Spleen (tissue), 11 donors: ENCODE results near the gene ABCE1. TPM values are rescaled to one million over a fixed set of nuclear protein-coding genes. Genes with fewer than 3 reads are reported as not detected.

Experiments
- DNase-seq: peaks from one replicate; pipeline ENCODE4 v3.0.0-alpha.2; 2020
- H3K27ac ChIP-seq, 8 donors: fragments of 200-600 bp; sonication (generic) in 7 of 8; 1 replicate in 4 of 8; 2 replicates in 4 of 8; pipeline versions ENCODE4 v1.5.0 to v1.8.0; 2016 to 2021; ENCODE audit warnings: inconsistent platforms in 4 of 8, mild to moderate bottlenecking in 4 of 8, moderate library complexity in 1 of 8
- H3K27me3 ChIP-seq, 7 donors: fragments of 200-600 bp; sonication (generic) in 6 of 7; replicated peaks in 1 of 7; 1 replicate in 4 of 7; 2 replicates in 3 of 7; pipeline versions ENCODE4 v1.5.0 to v1.8.0; 2016 to 2021; ENCODE audit warnings: inconsistent platforms in 3 of 7, mild to moderate bottlenecking in 1 of 7
- H3K36me3 ChIP-seq, 6 donors: fragments of 200-600 bp; sonication (generic) in 5 of 6; 1 replicate in 4 of 6; 2 replicates in 2 of 6; pipeline versions ENCODE4 v1.5.0 to v1.8.0; 2016 to 2021; ENCODE audit warnings: inconsistent platforms in 2 of 6
- H3K4me1 ChIP-seq, 6 donors: fragments of 200-600 bp; sonication (generic) in 5 of 6; 1 replicate in 3 of 6; 2 replicates in 3 of 6; pipeline versions ENCODE4 v1.5.0 to v1.8.0; 2016 to 2021; ENCODE audit warnings: inconsistent platforms in 3 of 6
- H3K4me3 ChIP-seq, 8 donors: fragments of 200-600 bp; sonication (generic) in 7 of 8; 1 replicate in 4 of 8; 2 replicates in 4 of 8; pipeline versions ENCODE4 v1.5.0 to v1.8.0; 2016 to 2021; ENCODE audit warnings: inconsistent platforms in 4 of 8, mild to moderate bottlenecking in 4 of 8, moderate library complexity in 2 of 8
- H3K9me3 ChIP-seq, 8 donors: fragments of 200-600 bp; sonication (generic) in 7 of 8; 1 replicate in 4 of 8; 2 replicates in 4 of 8; pipeline versions ENCODE4 v1.5.0 to v1.8.0; 2016 to 2021; ENCODE audit warnings: inconsistent platforms in 4 of 8
- POLR2A ChIP-seq, 3 donors: fragments of 450-650 bp; IDR thresholded peaks; one replicate each; pipeline ENCODE4 v1.5.1; 2017; ENCODE audit warnings: antibody characterized with exemption in 3 of 3, mild to moderate bottlenecking in 1 of 3
- POLR2AphosphoS5 ChIP-seq, 3 donors: sonication (generic); formaldehyde crosslinking; IDR thresholded peaks; one replicate each; pipeline ENCODE4 v1.5.1; 2017; ENCODE audit warnings: antibody characterized with exemption in 3 of 3
- WGBS, 5 donors: extraction: QIAGEN DNeasy Blood & Tissue Kit in 3 of 5; methylation state at CpG; one replicate each; pipeline versions ENCODE4 v1.1.5 to v1.1.7; 2013 to 2018; 5-methylcytosine and 5-hydroxymethylcytosine counted together
- intact Hi-C: fragments of 100-400 bp; cut with DNase I; formaldehyde crosslinking; loops from one replicate; pipeline ENCODE4 v1.15.0; 2023; ENCODE audit warnings: low total_unique reads
- polyA plus RNA-seq, 3 donors: library from polyadenylated mRNA; stranded (reverse); fragments of 200-250 nt; gene quantifications; one replicate each; pipeline ENCODE4 v1.2.1, GENCODE V29; 2013
- total RNA-seq, 7 donors: library from RNA; depleted of rRNA in 3 of 7; stranded (reverse); fragments of >200 nt in 3 of 7; fragmentation: NEBNext Ultra II Directional in 4 of 7; extraction: Animal tissue kit (Norgen Biotek cat#: 25700) in 4 of 7; gene quantifications; one replicate each; pipeline versions ENCODE4 v1.1.0 to v1.2.1, GENCODE V29; 2016 to 2021
- TF ChIP-seq, protein P1 (sequence below), 11 experiments: fragments of 200-600 bp in 7 of 11; fragments of 450-650 bp in 4 of 11; sonication (generic) in 4 of 11; IDR thresholded peaks in 8 of 11; conservative IDR thresholded peaks in 3 of 11; 1 replicate in 7 of 11; 2 replicates in 4 of 11; pipeline versions ENCODE4 v1.4.0 to v1.8.0; 2016 to 2021; ENCODE audit warnings: antibody characterized with exemption in 11 of 11, inconsistent platforms in 4 of 11, mild to moderate bottlenecking in 1 of 11
- donor health status: healthy with polysubstance abuse.
- donor health status: DM: no; HTN: no; CAD: no; lungs with moderate emphysema.
- donor health status: DM: no; HTN: no; CAD: no.
- donor health status: Bipolar disorder and iron deficiency.
- donor health status: healthy.
- donor health status: DM: no; HTN: no; CAD: no.
- donor health status: DM: yes; HTN: yes; CAD: no.

ABCE1 gene
- total and polyA plus RNA-seq, 10 donors = 16.9 to 83.5 (median 54.1) TPM

DNA sequence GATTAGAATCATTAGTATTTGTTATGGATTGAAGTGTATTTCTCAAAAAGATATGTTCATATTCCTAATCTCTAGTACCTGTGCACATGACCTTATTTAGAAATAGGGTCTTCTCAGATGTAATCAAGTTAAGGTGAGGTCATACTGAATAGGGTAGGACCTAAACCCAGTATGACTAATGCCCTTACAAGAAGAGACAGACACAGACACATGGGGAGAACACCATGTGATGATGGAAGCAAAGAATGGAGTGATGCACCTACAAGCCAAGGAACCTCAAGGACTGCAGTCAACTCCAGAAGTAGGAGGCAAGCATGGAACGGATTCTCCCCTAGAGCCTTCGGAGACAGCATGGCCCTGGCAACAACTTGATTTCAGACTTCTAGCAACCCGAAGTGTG lies 50.9 kb downstream of the ABCE1 start:
- DNase-seq = no peak
- Histone ChIP-seq H3K27me3 (no peaks in the 10 kb centered on the region), H3K4me3 (no peak overlapping the region), H3K4me1 (peaks cover 0 to 10% (median 0%) of the 10 kb centered on the region in 6 donors), H3K27ac (no peak overlapping the region), H3K9me3 (no peaks in the 10 kb centered on the region), H3K36me3 (peaks cover 0 to 100% (median 83%) of the 10 kb centered on the region in 6 donors)
- WGBS, 5 donors = 90 to 98% (median 93%) methylated on average over 3 of the region's 3 CpGs
- TF ChIP-seq POLR2A (IDR thresholded peaks at IDR 0.05) = no peak
- TF ChIP-seq POLR2AphosphoS5 (IDR thresholded peaks at IDR 0.05) = no peak
- TF ChIP-seq, protein P1, sequence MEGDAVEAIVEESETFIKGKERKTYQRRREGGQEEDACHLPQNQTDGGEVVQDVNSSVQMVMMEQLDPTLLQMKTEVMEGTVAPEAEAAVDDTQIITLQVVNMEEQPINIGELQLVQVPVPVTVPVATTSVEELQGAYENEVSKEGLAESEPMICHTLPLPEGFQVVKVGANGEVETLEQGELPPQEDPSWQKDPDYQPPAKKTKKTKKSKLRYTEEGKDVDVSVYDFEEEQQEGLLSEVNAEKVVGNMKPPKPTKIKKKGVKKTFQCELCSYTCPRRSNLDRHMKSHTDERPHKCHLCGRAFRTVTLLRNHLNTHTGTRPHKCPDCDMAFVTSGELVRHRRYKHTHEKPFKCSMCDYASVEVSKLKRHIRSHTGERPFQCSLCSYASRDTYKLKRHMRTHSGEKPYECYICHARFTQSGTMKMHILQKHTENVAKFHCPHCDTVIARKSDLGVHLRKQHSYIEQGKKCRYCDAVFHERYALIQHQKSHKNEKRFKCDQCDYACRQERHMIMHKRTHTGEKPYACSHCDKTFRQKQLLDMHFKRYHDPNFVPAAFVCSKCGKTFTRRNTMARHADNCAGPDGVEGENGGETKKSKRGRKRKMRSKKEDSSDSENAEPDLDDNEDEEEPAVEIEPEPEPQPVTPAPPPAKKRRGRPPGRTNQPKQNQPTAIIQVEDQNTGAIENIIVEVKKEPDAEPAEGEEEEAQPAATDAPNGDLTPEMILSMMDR (IDR thresholded peaks at IDR 0.05 in 8 of 11, conservative IDR thresholded peaks at IDR 0.05 in 3 of 11) = no peak
- intact Hi-C loops = no loop called here

DNA sequence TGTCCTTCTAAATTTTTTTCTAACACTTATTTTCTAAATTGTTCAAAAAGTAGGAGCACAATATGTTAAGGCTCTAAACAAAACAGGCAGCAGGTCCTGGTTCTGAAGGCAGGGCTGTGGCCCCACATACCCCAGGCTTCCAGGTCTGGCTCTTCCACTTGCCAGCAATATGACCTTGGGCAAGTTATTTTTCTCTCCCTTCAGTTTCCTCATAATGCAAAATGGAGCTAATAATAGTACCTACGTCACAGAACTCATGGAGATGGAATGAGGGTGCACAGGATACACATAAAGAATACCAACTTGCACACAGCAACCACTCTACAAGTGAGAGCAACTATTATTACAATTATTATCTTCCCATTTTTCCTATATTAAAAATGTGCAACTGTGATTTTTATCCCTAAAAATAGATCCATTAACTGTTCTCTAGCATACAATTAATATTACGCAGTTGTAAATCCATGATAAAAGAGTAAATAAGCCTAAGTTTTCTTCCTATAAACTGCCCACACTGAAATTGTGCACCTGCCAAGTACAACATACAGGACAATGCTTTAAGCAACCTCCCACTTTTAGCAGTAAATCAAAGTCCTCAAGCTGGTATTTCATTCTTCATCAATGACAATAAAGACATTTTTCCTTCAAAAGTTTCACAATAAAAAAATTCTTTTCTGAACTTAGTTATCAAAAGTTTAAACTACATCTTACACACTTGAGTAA lies 55.2 kb downstream of the ABCE1 start:
- no peaks in the 10 kb centered on the region for H3K9me3 ChIP-seq
- no peak overlapping the region for H3K4me3 ChIP-seq
- H3K27me3 ChIP-seq = no peaks in the 10 kb centered on the region
- DNase-seq = no peak
- WGBS, 5 donors = 78 to 89% (median 84%) methylated on average over 2 of the region's 2 CpGs
- H3K27ac ChIP-seq = peak overlapping the region in 2 of 8 donors; percentile 8 to 12
- peaks cover 0 to 25% (median 0%) of the 10 kb centered on the region in 6 donors for H3K4me1 ChIP-seq
- H3K36me3 ChIP-seq = peaks cover 0 to 100% (median 72%) of the 10 kb centered on the region in 6 donors
- TF ChIP-seq, protein P1 (IDR thresholded peaks at IDR 0.05 in 8 of 11, conservative IDR thresholded peaks at IDR 0.05 in 3 of 11) = no peak
- TF ChIP-seq POLR2A (IDR thresholded peaks at IDR 0.05) = no peak
- intact Hi-C loops = loop anchor here (10.0 kb wide), 3 partner anchors 49 to 461 kb away; partner anchors contain the start of gene MMAA

DNA sequence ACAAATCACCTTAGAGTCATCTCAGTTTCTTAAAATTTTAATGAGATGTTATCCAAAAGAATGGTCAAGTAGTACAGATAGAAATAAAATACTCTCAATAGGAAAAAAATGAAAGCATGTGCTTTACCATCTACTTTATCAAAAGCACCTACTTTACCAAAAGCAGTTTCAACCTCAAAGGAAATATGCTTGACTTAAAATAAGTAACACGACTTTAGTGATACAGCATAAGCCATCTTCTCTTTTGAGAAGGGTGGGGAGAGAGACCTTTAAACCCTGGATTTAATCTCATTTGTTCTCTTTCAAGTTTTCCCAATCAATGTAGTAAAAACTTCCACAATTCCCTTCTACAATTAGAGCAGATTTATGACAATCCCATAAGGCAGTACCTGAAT lies 55.8 kb downstream of the ABCE1 start:
- Histone ChIP-seq H3K4me1 (peaks cover 0 to 25% (median 0%) of the 10 kb centered on the region in 6 donors), H3K4me3 (no peak overlapping the region), H3K27me3 (no peaks in the 10 kb centered on the region), H3K36me3 (peaks cover 0 to 100% (median 70%) of the 10 kb centered on the region in 6 donors), H3K27ac (no peak overlapping the region), H3K9me3 (no peaks in the 10 kb centered on the region)
- 40 to 55% (median 50%) methylated on average over 1 of the region's 1 CpG for WGBS, 5 donors
- TF ChIP-seq POLR2AphosphoS5 (IDR thresholded peaks at IDR 0.05) (no peak), POLR2A (IDR thresholded peaks at IDR 0.05) (no peak)
- TF ChIP-seq, protein P1 (IDR thresholded peaks at IDR 0.05 in 8 of 11, conservative IDR thresholded peaks at IDR 0.05 in 3 of 11) = no peak
- DNase-seq = no peak
- intact Hi-C loops = loop anchor here (10.0 kb wide), 3 partner anchors 49 to 461 kb away; partner anchors contain the start of gene MMAA

DNA sequence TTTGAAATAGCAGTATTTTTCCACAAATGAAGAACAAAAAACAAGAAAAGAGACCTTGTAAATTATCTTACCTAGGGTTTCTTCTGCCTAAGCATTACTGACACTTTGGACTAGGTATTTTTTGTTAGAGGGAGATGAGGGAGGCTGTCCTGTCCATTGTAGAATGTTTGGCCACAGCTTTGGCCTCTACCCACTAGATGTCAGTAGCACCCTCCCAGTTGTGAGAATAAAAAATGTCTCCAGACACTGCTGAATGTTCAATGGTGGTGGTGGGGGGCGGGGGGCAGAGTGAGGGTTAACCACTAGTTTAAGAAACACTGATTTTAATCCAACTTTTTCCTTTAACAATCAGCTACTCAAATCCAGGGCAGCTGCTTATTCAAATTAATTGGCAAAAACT lies 56.5 kb downstream of the ABCE1 start:
- TF ChIP-seq POLR2AphosphoS5 (IDR thresholded peaks at IDR 0.05) (no peak), POLR2A (IDR thresholded peaks at IDR 0.05) (no peak)
- TF ChIP-seq, protein P1 (IDR thresholded peaks at IDR 0.05 in 8 of 11, conservative IDR thresholded peaks at IDR 0.05 in 3 of 11) = peak in 8 of 11 experiments; percentile 18 to 53 (median 40)
- Histone ChIP-seq H3K27ac (no peak overlapping the region), H3K36me3 (peaks cover 0 to 100% (median 64%) of the 10 kb centered on the region in 6 donors), H3K4me3 (no peak overlapping the region), H3K27me3 (no peaks in the 10 kb centered on the region), H3K9me3 (no peaks in the 10 kb centered on the region), H3K4me1 (peaks cover 0 to 25% (median 0%) of the 10 kb centered on the region in 6 donors)
- no peak for DNase-seq
- intact Hi-C loops = loop anchor here (10.0 kb wide), 3 partner anchors 50 to 460 kb away; partner anchors contain the start of gene MMAA
- WGBS, 5 donors = 60 to 88% (median 84%) methylated on average over 1 of the region's 1 CpG
